SK-N-MC (cell line): ENCODE data around the gene CHGA.

Experiments used
- EZH2 ChIP-seq: fragments of 200-600 bp; sonication (generic); IDR thresholded peaks from one replicate; pipeline ENCODE4 v1.6.1; 2017; ENCODE audit warnings: antibody characterized with exemption
- POLR2AphosphoS5 ChIP-seq: IDR thresholded peaks from 2 replicates; pipeline ENCODE4 v1.6.1; 2012; ENCODE audit warnings: mild to moderate bottlenecking, low read depth, low read length, borderline replicate concordance

DNA sequence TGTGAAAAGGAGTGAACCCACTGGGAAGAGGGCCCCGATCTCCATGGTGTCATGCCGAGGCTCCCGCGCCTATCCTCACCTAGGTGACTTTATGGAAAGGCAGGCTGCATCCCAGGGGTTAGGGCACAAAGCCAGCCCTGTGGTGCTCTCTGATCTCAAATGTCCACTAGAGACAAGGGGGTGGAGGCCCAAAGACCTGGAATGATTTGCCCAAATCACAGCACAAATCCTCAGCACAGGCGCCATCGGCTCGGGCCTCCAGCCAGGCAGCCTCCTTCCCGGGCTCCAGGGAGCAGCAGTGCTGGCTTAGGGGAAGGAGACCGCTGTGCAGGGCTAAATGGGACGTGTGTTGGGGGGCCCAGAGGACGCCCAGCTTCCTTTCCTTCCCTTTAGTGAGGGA, 17.6 kb downstream of the CHGA start:
- no peak for TF ChIP-seq EZH2
- no peak for TF ChIP-seq POLR2AphosphoS5
